ENCODE results near the gene MCF2L.

MCF2L gene, protein sequence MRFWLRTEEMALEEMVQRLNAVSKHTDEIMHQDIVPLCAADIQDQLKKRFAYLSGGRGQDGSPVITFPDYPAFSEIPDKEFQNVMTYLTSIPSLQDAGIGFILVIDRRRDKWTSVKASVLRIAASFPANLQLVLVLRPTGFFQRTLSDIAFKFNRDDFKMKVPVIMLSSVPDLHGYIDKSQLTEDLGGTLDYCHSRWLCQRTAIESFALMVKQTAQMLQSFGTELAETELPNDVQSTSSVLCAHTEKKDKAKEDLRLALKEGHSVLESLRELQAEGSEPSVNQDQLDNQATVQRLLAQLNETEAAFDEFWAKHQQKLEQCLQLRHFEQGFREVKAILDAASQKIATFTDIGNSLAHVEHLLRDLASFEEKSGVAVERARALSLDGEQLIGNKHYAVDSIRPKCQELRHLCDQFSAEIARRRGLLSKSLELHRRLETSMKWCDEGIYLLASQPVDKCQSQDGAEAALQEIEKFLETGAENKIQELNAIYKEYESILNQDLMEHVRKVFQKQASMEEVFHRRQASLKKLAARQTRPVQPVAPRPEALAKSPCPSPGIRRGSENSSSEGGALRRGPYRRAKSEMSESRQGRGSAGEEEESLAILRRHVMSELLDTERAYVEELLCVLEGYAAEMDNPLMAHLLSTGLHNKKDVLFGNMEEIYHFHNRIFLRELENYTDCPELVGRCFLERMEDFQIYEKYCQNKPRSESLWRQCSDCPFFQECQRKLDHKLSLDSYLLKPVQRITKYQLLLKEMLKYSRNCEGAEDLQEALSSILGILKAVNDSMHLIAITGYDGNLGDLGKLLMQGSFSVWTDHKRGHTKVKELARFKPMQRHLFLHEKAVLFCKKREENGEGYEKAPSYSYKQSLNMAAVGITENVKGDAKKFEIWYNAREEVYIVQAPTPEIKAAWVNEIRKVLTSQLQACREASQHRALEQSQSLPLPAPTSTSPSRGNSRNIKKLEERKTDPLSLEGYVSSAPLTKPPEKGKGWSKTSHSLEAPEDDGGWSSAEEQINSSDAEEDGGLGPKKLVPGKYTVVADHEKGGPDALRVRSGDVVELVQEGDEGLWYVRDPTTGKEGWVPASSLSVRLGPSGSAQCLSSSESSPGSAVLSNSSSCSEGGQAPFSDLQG

DNA sequence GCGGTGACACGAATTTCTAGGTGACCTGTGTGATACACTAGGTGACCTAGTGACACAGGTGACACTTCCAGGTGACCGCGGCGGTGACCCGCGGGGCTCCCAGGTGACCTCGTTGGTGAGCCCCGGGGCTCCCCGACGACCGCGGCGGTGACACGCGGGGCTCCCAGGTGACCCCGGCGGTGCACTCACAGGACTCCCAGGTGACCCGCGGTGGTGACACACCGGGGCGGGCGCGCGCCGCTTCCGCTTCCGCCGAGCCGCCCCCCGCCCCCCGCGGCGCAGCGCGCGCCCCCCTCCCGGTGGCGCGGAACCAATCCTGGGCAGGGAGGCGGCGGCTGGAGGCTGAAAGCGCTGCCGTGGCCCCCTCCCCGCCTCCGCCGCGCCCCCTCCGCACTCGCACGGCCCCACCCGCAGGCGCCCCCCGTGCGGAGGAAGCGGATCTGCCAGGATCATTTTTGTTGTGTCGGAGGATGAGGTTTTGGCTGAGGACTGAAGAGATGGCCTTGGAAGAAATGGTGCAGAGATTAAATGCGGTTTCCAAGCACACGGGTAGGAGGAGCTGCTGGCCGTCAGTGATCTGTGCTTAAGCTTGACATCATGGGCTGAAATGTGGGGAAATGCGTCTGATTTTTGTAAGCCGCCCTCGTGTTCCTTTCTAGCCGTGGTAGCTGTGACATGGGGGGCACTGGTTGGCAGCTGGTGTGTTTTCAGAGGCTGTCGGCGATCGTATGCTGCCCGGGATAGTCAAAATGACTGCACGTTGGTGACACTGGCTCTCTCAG, at the start of gene MCF2L:
Gene MCF2L (plus strand): TSS at position 305 of the 782 bp plus-strand sequence. CDS start 166 bp downstream, at position 471.
- DNase-seq: peak; percentile 74 to 92

DNA sequence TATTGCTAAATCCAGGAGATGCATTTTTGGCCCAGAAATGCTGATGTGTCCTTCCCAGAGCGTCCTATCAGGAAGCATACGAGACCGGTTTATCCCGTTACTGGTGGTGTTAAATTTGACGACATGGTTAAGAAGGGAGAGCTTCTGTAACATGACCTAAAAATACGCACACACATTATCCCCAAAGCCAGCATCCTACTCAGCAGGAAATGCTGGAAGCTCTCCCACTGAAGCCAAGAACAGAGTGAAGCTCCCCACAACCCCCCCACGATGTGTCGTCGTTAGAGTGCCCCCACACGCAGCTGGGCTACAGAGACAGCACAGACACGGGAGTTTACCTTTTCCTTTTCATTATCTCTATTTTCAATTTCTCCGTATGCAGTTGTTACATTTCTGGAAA, 45.1 kb upstream of the MCF2L start:
- no peak for DNase-seq

DNA sequence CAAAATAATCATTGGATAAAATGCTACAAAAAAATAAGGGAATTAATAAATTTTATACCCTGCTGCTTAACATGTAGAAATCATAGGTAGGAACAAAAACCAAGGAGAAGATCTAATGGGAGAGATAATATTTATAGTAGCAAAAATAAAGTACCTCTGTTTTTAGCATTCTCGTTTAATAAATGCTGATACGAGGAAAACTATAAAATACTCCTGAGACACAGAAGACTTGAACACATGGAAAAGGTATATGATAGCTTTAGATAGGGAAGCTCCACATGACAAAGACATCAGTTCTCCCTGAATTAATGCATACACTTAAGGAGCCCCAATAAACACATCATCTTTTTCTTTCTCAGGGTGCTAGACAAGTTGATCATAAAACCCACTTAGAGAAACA, 44.6 kb upstream of the MCF2L start:
- DNase-seq: no peak

DNA sequence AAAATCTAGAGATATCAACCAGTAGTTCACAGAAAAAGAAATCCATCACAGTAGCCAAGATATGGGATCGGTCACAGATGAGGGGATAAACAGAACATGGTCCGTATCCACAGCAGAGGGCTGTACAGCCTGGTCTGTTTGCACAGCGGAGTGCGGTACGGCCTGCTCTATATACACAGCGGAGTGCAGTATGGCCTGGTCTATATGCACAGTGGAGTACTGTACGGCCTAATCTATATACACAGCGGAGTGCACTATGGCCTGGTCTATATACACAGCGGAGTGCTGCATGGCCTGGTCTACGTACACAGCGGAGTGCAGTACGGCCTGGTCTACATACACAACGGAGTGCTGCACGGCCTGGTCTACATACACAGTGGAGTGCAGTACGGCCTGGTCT, 43.0 kb upstream of the MCF2L start:
- no peak for DNase-seq

DNA sequence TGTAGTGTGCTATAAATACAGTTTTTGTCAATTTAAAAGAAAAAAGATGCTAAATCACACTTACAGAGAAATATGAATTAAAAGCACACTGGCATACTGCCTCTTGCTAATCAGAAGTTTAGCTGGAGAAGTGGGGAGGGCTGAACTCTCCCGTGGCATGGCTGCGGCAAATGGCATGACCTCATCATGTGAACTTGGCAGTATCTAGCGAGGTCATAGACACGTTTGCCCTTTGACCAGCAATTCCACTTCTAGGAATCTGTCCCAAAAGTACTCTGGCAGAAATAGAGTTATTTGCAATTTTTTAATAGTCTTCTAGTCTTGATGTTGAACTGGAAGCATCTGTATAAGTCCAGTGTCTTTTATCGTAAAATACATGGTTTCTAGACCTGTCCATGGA, 42.0 kb upstream of the MCF2L start:
- DNase-seq: no peak

DNA sequence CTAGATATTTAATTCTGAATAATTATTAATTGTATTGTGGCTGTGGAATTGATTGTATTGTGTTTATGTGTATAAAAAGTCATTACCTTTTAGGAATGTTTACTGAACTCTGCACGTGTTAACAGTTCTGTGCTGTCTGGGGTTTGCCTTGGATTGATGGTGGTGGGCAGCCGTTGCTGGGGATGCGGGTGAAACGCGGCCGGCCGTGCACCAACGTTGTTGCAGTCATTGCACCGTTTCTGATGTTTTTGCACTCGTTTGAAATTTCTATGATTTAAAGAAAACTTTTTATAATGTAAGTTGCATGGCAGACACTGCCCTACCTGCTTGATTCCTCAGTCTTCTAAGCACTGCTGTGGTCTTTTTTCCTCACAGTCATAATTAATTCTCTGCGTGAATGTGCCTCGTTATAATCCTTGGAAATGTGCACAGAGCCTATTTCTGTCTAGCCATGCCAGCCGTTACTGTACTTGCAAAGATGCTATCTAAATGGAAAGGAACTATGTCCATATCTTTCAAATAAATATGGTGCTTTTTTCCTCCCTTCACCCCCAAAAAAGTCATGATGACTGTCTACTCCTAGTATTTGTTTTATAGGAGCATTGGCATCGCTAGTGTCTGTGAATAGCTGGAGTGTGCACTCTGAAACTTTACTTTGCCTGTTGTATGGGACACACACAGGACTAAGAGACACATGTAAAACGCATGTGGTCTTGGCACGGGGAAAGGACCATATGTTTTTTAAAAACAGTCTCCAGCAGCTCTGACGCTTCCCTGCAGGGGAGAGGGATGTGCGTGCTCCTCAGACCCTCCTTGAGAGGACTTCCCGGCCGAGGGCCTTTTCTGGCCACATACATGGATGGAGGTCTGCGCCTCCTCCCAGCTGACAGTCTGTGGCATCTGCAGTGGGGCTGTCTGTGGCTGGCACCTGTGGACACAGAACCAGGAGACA, 40.7 kb upstream of the MCF2L start:
- DNase-seq: no peak

DNA sequence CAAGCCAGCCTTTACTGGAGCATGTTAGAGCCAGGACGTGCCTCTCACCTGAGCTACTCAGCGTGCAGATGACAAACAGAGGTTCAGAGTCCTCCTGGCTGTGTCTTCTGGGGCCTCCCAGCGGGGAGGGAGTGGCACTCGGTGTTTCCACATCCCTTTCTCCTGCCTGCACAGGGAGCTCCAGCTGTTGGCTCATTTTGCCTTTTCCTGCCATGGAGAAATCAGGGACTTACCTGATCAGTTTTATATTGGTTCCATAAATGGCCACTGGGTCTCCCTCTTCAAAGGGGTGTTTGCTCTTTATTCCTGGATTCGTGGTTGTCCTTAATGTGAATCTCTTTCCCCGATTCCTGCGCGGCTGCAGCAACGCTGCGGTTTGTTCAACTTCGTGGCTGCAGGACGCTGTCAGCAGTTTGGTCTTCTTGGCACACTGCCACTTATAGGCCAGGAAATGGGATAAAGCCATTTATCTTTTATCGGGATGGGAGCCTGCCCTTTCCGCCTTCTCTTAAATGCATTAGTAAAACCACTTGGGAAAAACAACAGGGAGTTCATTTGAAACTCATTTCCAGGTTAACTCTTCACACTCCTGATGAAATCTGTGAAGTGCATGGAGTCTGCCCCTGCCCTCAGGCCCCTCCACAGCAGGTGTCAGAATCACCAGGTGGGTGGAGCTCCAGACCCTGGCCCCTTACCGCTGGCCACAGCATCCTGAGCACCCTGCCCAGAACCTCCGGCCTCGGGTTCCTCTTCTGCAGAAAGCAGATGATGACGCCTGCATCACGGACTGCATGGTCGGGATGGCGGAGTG, 39.8 kb upstream of the MCF2L start:
- DNase-seq: peak in 1 of 2 experiments; percentile 47

DNA sequence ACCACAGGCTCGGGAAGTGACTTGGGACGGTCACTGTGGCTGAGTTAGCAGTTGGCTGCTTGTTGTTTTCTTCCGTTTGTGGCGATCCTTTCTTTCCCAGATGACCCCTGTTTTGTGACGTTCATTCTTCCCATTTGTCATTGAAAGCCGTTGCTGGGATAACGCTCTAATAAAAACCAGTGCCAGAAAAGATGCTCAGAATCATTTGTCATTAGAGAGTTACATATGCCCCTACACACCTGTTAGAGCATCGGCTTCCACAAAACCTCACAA, 39.3 kb upstream of the MCF2L start:
- DNase-seq: no peak

DNA sequence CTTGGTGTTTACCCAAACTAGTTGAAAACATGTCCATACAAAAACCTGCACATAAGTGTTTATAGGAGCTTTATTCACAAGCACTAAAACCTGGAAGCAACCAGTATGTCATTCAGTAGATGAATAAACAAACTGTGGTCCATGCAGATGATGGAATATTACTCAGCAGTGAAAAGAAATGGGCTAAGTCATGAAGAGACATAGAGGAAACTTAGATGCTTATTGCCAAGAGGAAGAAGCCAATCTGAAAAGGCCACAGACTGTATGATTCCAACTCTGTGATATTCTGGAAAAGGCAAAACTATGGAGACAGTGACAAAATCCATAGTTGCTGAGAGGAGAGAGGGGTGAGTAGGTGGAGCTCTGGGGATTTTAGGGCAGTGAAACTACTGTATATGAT, 38.8 kb upstream of the MCF2L start:
- DNase-seq: no peak

DNA sequence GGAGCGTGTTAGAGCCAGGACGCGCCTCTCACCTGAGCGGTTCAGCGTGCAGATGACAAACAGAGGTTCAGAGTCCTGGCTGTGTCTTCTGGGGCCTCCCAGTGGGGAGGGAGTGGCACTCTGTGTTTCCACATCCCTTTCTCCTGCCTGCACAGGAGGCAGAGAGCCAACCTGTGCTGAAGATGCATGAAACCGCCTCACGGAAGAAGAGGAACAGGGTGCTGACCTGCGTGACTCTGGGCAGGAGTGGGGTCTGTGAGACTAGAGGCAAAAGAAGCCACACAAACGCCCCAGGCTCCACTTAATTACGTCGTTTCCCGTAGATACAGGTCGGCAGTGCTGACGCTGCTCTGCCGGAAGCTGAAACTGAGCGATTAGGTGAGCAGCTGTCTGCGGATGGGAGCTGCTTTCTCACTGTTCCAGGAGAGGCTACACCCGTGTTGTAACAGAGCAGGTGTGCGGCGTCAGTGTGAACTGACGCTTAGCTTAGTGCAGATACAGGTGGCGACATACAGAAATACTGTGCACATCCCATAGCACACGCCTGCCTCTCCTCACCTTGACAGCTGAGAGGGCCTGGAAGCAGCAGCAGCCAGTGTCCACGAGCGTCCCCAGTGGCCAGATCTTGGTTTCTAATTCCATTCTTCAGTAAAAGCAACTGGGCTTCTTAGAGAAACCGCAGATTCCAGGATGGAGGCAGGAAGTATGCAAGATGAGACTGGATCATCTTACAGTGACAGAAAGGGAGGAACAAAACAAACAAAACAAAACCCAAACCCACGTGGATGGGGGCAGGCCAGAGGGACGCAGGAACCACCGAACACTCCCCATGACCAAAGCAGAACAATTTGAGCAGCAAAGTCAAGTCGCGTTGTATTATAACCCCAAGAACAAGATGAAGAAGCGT, 37.7 kb upstream of the MCF2L start:
- DNase-seq: peak; percentile 94 to 95

DNA sequence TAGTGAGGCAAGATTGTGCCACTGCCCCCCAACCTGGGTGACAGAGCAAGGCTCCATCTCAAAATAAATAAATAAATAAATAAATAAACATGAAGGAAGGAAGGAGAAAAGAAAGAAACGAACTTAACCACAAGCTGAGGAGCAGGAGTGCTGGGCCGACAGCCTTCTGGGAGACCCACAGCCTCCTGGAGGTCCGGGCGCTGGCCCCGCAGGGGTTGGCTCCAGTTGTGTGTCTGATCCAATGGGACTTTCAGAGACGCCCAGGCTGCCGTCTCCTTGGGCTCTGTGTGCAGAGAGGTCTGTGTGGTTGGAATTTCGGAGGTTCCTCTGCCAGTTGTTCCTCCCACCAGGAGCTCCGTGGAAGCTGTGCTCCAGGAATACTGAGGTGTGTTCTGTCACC, 36.0 kb upstream of the MCF2L start:
- no peak for DNase-seq

DNA sequence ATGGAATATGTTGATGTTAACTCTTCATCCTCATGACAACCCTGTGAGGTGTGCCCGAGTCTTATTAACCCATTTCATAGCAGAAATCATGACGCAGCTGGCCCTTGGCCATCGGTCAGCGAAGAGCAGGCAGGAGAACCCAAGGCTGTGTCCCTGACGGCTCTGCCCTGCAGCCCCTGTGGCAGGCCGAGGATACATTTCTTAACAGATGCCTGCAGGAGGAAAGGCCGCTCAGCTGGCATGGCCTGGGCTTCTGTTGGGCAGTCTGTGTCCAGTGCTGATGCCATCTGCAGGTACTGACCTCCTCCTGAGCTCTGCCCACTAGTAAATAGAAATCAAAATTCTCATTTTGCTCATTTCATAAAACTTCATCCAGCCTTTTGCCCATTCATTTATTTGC, 35.4 kb upstream of the MCF2L start:
- no peak for DNase-seq

DNA sequence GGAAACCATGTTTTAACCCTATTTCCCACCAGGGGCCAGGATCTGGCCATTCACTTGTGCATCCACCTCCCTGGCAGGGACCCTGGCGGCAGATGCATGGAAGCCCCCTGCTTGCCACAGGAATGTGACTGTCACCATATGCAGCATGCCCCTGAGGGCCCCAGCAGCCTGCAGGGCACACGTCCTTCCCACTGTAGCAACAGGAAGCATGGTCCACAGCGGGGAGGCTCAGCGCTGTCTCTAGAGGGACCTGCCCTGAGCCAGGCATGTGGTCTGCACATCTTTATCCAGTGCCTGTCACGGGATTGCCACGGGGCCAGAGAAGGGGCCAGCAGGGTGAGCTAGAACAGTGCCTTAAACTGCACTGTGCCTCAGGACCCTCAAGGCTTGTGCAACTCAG, 34.9 kb upstream of the MCF2L start:
- no peak for DNase-seq

DNA sequence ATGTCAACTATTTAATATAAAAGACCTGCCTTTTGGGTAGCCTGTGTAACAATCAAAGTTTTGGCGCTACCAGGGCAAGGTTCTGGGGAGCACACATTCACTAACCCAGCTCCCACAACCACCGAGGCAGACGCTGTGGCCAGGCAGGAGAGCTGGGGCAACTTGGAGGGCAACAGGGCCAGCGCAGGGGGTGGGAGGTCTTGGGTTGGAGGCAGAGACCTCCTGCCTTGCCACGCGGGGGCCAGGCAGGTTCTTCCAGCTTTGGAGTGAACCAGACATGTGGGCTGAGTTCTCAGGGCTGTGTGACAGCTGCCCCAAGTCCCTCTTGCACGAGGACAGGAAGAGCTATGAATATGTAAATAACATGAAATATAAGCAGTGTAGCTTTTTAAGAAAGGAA, 30.3 kb upstream of the MCF2L start:
- DNase-seq: peak in 1 of 2 experiments; percentile 28

DNA sequence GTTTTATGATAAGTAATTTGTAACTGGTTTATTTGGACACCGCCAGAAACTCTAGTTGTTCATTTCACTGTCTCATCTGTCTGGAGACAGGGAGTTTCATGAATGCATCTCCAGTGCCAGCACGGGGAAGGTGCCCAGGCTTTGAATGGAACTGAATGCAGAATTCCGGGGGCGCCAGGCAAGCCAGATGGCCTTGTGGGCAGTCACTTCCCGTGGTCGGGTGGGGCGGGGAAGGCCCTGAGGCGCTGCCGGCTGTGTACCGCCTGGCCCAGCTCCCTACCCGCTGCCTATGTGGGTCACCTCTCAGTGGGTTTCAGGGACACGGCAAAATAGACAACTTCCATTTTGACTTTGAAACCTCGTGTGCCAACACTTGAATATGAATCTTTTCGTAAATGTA, 28.8 kb upstream of the MCF2L start:
- no peak for DNase-seq

DNA sequence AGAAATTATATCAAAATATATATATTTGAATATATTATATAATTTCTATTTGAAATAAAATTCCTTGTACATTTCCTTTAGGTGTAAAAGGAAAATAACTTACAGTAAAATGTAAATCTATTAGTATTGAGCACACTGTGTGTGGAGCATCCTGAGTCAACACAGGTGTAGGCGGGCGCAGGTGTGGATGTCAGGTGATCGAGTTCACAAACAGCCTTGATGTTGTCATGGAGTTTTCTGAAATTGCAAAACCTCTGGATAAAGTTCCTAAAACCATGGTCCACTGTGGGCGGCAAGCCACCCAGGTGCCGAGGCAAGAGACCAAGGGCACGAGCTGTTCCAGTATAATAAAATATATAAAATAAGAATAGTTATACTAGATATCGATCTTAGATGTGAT, 27.7 kb upstream of the MCF2L start:
- no peak for DNase-seq

DNA sequence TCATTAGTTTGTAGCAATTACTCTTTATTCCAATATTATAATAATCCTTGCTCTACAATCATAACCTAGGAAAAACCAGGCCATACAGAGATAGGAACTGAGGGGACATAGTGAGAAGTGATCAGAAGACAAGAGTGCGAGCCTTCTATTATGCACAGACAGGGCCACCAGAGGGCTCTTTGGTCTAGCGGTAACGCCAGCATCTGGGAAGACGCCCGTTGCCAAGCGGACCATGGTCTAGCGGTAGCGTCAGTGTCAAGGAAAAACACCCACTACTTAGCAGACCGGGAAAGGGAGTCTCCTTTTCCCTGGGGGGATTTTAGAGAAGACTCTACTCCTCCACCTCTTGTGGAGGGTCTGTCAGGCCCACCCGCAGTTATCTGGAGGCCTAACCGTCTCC, 27.2 kb upstream of the MCF2L start:
- DNase-seq: peak in 1 of 2 experiments; percentile 55

DNA sequence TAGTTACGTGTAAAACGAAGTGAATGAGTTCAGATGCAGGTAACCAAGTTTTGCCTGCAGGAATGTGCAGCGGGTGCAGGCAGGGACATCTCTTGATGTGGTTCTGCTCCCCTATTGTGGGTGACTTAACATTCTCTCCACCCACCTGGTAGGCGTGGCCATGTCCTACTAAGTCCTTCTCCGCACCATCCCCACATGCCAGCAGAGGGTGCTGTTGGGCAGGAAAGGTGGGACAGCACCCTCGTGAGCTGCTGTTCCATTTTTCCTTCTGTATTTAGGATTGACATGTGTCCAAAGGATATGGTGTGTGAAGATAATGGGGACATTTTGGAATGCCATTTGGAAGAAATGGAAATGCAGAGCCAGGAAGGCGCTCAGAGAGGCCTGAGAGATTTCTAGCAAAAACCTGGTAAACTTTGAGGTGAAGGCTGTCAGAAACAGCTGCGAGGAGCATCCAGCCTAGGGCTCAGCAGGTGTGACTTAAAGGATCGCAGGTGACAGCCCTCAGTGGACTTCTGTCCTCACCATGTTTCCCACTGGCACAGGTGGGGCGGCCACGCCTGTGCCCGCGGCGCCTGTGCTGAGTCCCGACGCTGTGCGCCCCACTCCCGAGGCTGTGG, 26.2 kb upstream of the MCF2L start:
- peak; percentile 97 to 99 for DNase-seq

Measured in NCI-H526 (cell line).